ENCODE measurements around the gene GNG4.
A peak's percentile ranks its signal among the peaks of the same experiment; 100 is the strongest.
"Not testable (repeated sequence)": the region's sequence is repeated elsewhere in the genome, so short reads cannot be mapped to it uniquely, and the experiment has no call there.

The GNG4 gene

DNA sequence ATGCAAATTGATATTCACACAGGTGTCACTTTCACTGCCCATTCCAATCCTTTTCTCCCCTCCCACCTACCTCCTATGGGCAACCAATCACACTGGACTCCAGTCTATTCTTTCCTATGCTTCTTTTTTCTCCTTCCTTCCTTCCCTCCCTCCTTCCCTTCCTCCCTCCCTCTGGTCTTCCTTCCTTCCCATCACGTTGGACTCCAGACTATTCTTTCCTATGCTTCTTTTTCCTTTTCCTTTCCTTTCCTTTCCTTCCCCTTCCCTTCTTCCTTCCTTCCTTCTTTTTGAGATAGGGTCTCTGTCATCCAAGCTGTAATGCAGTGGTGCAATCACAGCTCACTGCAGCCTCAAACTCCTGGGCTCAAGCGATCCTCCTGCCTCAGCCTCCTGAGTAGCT lies 64.6 kb downstream of the GNG4 start:
- ATAC-seq = no peak

DNA sequence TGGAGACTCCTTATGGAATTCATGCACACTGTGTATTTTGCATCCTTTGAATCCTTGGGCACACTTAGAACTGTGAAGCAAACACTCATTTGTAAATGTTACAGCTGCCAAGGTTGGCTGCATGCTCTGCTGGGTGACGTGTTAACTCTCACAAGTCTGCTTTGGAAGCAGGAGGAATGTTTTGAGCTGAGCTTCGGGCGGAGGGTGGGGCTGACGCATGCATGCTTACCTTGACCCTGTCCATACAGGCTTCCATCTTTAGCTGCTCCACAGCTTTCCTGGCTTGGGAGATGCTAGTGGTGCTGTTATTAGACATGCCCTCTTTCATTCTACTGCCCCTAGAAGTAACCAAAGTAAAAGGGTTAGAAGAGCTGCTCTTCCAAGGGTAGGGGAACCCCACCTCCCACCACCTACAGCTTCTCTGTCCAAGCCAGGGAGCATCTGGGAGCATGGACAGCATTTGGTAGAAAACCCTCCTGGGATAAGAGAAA lies 66.0 kb downstream of the GNG4 start:
- ATAC-seq (no peak), DNase-seq (no peak)

More for the DNA sequence above, 64.6 kb downstream of the GNG4 start:
- DNase-seq = no peak

DNA sequence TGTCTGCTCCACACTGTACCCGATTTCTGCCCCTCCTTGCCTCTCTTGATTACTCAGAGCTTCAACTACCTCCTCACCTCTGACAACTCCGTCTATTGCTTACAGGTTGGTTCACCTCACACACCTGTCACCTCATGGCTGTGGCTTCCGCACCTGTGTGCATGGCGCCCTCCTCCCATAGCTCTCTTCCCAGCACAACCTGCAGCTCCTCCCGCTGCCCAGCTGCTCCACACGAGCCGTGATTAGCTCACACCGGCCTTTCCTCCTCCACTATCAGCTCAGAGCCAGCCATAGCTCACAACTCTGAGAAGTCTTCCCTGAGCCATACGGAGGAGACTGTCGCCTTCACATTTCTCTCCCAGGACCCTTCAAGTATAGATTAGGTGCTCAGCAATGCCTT lies 67.5 kb downstream of the GNG4 start:
- DNase-seq = no peak
- no peak for ATAC-seq

DNA sequence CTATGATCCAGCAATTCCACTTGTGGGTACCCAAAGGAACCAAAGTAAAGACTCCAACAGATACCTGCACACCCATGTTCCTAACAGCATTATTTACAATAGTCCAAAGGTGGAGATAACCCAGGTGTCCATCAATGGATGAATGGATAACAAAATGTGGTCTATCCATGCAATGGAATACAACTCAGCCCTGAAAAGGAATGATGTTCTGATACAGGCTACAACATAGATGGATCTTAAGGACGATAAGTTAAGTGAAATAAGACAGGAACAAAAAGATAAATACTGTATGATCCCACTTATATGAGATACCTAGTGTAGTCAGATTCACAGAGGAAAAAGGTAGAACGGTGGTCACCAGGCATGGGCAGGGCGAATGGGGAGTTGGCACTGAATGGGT lies 69.7 kb downstream of the GNG4 start:
- no peak for DNase-seq
- no peak for ATAC-seq

DNA sequence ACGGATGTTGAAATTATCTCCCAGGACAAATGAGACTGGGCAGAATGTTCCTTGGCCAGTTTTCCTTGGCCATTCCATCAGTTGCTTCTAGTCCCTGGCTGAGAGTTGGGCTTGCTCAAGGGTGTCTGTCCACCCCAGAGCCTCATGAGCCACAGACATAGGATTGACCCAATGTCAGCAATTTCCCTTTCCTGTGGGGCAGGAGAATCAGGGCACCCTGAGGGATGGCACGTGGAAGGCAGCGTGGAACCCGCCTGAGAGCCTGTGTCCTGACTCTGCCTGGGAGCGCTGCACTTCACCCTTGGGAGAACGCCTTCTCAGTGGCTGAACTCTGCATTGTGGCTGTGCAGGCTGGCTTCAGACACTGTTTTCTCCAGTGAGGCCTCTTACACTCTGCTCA lies 74.0 kb downstream of the GNG4 start:
- no peak for ATAC-seq
- no peak for DNase-seq

DNA sequence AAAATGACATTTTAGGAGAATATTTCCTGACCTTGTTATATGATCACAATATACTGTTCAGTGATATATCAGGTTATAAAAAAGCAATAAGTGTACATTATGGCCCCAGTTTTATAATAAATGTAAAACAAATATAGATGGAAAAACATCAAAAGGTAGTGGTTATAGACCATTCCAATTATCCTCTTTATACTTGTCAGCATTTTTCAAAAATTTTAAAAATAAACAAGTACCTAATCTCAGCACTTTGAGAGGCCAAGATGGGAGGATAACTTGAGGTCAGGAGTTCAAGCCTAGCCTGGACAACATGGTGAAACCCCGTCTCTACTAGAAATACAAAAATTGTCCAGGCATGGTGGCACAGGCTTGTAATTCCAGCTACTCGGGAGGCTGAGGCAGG lies 75.7 kb downstream of the GNG4 start:
- no peak for ATAC-seq
- DNase-seq = no peak

DNA sequence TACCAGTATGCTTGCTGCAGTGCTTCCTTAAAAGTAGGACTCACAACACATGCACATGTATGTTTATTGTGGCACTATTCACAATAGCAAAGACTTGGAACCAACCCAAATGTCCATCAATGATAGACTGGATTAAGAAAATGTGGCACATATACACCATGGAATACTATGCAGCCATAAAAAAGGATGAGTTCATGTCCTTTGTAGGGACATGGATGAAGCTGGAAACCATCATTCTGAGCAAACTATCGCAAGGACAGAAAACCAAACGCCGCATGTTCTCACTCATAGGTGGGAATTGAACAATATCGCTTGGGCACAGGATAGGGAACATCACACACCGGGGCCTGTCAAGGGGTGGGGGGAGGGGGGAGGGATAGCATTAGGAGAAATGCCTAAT lies 76.6 kb downstream of the GNG4 start:
- ATAC-seq = not testable (repeated sequence)

DNA sequence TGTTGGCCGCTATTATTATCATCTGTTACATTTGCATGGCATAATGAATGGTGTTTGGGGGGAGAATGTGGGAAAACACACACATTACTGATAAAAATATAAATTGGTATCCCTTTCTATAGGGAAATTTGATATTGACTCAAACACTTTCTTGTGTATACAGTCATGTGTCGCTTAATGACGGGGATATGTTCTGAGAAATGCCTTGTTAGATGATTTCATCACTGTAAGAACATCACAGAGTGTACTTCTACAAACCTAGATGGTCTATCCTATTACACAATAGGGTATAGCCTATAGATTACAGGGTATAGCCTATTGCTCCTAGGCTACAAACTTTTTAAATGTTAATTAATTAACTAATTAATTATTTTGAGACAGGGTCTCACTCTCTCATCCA lies 78.1 kb downstream of the GNG4 start:
- no peak for ATAC-seq
- no peak for DNase-seq

More for the DNA sequence above, 76.6 kb downstream of the GNG4 start:
- DNase-seq = not testable (repeated sequence)

DNA sequence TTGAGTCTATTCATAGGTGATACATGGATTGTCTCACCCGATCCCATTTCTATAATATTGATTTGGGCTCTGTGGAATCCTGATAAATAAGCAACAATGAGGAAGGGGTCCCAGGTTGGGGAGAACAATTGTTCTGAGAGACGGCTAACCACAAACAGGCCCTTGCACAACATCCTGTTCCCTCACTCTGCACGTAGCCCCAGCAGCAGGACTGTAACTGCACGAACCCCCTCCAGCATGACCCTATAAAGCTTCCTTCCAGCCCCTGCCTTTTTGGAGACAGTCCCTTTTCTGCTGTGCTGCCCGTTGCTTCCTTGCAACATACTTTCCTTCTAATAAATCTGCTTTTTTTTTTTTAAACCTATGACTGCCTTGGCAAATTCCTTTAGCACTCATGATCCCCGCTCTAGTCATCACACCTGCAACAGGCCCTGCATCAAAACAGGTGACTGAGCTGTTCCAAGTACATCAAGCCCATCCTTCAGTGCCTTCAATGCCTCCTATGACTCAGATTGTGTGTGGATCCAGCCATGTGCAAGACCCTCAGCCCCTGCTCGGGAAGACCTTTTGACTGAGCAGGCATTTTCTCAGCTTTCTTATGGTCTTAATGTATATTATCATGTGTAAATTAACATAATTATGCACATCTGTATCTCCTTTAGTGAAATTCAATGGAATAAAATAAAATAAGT lies 81.6 kb downstream of the GNG4 start:
- no peak for ATAC-seq
- DNase-seq = no peak

DNA sequence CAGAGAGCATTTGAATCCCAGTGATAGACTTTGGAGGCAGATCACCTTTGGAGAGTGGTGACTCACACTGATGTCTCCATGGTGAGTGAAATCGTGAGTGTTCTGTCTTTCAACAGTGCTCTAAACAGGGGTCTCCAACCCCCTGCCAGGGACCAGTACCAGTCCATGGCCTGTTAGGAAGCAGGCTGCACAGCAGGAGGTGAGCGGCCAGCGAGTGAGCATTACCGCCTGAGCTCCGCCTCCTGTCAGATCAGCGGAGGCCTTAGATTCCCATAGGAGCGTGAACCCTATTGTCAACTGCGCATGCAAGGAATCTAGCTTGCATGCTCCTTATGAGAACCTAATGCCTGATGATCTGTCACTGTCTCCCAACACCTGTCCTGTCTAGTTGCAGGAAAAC lies 83.5 kb downstream of the GNG4 start:
- ATAC-seq (no peak), DNase-seq (no peak)

DNA sequence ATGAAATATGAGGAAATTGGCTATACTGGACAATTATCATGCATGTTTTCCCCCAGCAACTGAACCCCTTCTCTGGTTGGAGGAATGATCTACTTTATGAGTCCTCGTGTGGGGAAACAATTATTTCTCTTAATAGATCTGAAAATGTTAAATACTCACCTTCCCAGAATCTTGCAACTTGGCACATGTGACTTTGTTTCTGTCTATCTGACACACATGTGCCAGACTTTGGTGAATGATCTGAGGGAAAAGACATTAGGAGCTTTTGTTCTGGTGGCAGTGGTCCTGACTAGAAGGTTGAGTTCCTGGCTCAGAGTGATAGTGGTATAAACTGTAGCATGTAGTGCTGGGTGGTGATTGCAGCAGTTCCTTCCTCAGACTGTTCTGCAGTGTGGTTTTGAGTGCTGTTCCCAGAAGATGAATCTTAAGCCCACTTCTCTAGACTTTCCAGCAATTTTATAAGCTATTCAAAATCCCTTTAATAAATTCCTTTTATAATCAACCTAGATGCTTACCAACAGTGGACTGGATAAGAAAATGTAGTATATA lies 86.0 kb downstream of the GNG4 start:
- ATAC-seq = no peak
- DNase-seq = no peak

DNA sequence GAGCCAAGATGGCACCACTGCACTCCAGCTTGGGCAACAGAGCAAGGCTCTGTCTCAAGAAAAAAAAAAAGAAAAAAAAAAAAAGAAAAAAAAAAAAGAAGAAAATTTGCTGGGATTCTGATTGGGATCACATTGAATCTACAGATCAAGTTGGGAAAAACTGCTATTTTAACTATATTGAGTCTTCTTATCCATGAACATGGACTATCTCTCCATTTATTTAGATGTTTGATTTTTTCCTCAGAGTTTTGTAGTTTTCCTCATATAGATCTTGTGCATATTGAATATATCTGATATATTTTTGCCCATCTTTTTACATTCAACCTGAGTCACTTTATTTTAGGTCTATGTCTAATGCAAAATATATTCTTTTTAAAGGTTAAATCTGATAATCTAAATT lies 87.0 kb downstream of the GNG4 start:
- no peak for ATAC-seq
- no peak for DNase-seq

DNA sequence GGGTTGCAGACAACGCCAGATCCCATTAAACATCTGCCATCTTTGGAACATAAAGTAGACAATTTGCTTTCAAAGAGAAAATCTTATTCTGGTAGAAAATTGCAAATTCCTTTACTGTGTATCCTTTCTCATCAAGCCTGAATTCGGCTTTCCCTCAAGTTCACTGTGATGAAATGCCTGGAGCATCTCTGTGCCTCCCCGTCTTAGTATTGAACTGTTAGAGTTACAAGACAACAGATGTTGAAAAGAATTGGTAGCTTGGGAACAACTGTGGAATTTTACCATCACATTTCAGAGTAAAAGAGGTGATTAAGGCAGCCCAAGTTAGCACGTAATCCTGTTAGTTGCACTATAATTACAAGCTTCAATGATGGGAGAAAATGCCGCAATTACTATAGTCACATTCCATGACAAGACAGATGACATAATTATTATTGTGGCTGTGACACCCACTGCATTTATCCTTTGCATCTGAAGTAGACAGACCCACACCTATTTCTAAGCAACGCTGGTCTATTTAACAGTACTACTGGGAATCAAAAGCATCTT lies 90.9 kb downstream of the GNG4 start:
- no peak for DNase-seq
- ATAC-seq = no peak

DNA sequence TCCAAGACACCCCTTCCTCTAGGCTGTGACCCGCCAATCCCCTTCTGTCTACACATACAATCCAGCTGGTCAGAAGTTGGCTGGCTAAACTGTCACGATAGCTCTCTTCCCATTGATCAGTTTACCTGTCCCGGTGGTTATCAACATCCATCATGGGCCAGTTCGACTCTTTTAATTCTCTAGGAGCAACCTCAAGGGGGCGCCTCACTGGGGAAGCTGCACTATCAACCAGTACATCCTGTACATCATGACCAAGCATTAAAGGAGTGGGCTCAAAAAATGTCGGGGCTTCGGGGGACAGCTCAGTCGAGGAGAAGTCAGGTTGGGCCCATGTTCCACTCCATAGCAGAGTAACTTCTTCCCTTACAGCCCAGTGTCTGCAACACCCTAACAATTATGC lies 92.1 kb downstream of the GNG4 start:
- no peak for ATAC-seq
- DNase-seq = peak; percentile 30

DNA sequence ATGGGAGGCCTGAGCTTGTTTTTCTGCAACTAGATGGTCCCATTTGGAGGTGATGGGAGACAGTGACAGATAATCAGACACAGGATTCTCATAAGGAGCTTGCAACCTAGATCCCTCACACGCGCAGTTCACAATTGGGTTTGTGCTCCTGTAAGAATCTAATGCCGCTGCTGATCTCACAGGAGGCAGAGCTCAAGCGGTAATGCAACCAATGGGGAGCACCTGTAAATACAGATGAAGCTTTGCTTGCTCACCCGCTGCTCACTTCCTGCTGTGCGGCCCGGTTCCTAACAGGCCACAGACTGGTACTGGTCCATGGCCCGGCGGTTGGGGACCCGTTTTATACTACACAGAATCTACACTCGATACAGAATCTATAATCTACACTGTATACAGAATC lies 92.8 kb downstream of the GNG4 start:
- ATAC-seq = no peak
- DNase-seq = no peak

DNA sequence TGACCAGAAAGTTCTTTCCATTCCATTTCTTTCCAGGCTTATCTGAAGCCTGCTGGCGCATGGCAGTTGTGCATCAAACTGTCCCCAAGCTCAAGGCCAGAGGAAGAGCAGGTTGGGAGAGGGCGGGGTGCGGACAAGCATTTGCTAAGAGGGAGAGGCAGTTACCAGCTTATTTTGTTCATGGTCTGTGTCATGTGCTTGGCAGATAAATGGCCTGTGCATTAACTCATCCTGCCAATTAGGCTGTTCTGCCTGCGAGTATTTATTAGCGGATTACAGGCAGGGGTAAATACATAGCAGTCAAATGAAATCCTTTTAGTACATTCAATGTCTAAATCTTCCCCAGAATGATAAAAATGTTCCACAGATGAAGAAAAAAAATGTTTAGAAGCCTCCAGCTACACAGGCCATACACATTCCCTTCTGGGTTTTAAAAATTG lies 96.5 kb downstream of the GNG4 start:
- DNase-seq (no peak), ATAC-seq (no peak)

DNA sequence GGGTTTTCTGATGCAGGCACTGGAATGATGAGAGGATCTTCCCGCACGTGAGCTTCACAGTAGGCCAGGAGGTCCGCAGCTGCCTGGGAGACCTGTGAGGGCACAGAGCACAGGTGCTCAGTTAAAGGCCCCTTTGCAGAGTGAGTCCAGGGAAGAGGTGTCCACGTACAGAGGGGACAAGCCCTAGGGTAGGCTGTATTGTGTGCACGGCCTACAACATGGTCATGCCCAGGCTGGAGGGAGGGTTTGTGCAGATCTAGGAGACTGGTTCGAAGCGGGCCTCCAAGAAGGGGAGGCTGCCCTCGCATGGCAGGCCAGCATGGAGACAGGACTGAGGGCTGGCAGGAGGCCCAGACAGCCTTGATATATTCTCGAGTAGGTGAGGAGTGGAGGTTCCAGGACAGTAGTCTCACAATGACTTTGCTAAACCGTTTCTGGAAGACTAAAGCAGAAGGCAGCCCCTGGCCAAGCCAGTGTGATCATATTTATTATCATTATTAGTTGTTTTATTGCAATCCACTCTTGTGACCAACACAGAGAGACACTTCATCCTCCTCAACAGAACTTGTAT lies 97.4 kb downstream of the GNG4 start:
- no peak for DNase-seq

DNA sequence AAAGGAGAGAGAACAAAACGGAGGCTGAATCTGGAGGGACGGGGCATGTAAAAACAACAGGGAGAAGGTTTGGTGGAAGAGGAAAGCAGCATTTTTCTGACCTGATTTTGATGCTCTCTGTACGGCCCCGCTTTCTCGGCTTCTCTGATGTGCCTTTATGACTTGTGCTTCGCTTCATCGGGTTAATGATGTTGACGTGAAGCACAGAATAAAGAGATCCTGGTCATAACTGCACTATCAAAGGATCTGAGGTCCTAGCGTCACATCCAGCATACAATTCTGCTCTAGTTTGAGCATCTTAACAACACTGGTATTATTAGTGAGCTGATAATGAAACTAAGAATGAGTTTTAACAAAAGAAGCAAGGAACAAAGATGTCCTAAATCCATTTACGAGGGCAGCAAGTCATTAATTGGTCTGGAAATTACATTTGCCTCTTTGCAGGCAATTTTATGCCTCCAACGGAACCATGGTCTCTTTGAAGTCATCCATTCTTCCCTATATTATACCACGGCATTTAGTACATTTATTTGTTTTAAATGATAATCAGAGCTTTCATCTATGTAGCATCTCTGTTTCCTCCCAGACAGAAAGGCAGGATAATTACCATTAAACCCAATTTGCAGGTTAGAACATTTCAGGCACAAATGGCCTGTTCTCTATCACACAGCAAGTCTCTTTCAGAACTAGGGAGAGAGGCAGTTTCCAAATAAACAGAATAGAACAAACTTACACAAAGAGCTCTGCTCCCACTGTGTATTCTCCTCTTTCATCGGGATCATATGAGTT lies 100.0 kb downstream of the GNG4 start:
- DNase-seq = no peak
- no peak for ATAC-seq

More for the DNA sequence above, 97.4 kb downstream of the GNG4 start:
- no peak for ATAC-seq

DNA sequence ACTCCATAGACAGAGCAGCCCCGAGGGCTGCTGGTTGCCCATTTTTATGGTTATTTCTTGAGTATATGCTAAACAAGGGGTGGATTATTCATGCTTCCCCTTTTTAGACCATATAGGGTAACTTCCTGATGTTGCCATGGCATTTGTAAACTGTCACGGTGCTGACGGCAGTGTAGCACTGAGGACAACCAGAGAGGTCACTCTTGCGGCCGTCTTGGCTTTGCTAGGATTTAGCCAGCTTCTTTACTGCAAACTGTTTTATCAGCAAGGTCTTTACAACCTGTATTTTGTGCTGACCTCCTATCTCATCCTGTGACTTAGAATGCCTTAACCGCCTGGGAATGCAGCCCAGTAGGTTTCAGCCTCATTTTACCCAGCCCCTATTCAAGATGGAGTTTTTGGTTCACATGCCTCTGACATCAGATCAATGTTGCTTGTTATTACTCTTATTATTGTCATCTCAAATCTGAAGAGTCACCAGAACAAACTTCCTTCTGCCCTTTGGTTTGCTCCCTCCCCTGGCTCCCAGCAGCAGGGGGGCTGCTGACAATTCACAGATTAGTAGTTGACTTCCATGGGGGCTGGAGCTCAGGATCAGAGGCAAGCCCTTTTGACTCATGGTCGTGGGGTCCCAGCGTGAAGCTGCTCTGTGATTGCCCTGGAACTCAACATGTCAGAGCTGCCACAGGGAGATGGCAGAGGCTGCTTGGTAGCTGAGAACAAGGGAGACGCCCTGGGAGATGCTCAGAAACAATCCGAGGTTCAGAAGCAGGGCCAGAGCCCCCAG lies 103.0 kb downstream of the GNG4 start:
- not testable (repeated sequence) for DNase-seq, ATAC-seq

DNA sequence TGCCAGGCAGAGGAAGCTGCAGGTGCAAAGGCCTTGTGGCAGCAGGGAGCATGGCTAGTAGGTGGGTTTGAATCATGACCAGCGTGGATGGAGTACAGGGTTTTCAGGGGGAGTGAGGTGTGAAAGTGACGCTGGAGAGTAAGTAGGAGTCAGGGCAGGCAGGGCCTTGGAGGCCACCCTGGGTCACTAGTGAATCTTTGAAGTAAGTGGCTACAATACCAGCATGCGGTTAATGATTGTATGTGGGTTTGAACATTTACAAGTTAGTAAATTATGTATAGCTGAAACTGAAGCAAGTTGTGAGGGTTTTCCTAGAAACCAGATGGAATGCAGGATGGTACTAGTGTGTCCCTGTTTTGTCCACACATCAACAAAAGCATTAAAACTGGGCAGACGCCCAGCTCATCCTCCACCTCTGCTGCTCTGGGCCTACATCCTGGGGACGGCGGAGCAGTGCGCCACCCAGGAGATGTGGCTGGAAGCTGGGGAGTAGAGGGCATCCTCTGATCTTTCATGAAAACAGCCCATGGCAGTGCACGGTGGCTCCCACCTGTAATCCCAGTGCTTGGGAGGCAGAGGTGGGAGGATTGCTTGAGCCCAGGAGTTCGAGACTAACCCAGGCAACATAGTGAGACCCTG lies 104.2 kb downstream of the GNG4 start:
- ATAC-seq = no peak

DNA sequence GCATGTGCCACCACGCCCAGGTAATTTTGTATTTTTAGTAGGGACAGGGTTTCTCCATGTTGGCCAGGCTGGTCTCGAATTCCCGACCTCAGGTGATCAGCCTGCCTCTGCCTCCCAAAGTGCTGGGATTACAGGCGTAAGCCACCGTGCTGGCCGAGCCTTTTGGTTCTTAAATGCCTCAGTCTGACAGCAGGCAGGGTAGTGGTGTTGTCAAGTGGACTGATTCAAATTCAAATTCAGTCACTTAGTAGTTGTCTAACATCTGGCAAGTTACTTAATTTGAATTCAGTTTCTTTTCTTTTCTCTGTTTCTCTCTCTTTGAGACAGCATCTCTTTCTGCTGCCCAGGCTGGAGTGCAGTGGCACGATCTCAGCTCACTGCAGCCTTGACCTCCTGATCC lies 106.7 kb downstream of the GNG4 start:
- not testable (repeated sequence) for ATAC-seq, DNase-seq

More for the DNA sequence above, 104.2 kb downstream of the GNG4 start:
- DNase-seq = no peak

Data from stimulated activated naive CD8-positive, alpha-beta T cell treated with anti-CD3 and anti-CD28 coated beads, Interleukin-15, Interleukin-2, amounts not matched to agents 100 U/mL and 50 U/mL, for 24 hours (primary cell).